ENCODE data around the gene SLC23A2. TPM values are rescaled to one million over a fixed set of nuclear protein-coding genes. Genes with fewer than 3 reads are reported as not detected.

The SLC23A2 gene
- total RNA-seq, 2 experiments from 2014 or later: 16.0 to 16.2 TPM

- Mint-ChIP-seq H3K4me3 (no peak overlapping the region), H3K4me1 (ENCODE audit: low read depth) (peaks cover 6% of the 10 kb centered on the region), H3K27me3 (no peaks in the 10 kb centered on the region), H3K36me3 (ENCODE audit: low read depth) (peaks cover 12% of the 10 kb centered on the region), H3K27ac (no peak overlapping the region), H3K9me3 (no peaks in the 10 kb centered on the region)
- CTCF ChIA-PET: interaction anchor here (0.6 to 0.9 kb wide), 2 partner anchors 10 to 12 kb away, joined by 3 read pairs; no protein-coding TSS in a partner anchor
- DNase-seq (peak; percentile 34), ATAC-seq (peak; percentile 74)
- POLR2A ChIA-PET: no interaction called here
- no peak for TF ChIP-seq CTCF (IDR thresholded peaks at IDR 0.05)
- intact Hi-C loops (cut with micrococcal nuclease): no loop called here
Observed at GRCh38 chr20:4896971-4897497, 104.3 kb downstream of the SLC23A2 start.

GRCh38 chr20:4896119-4896702 lies 105.1 kb downstream of the SLC23A2 start:
- TF ChIP-seq CTCF (IDR thresholded peaks at IDR 0.05): no peak
- Mint-ChIP-seq H3K9me3 (no peaks in the 10 kb centered on the region), H3K4me3 (no peak overlapping the region), H3K4me1 (ENCODE audit: low read depth) (peaks cover 6% of the 10 kb centered on the region), H3K27ac (no peak overlapping the region), H3K36me3 (ENCODE audit: low read depth) (peaks cover 7% of the 10 kb centered on the region), H3K27me3 (no peaks in the 10 kb centered on the region)
- ChIA-PET POLR2A (no interaction called here), CTCF (interaction anchor here (0.9 kb wide), 1 partner anchor 11 kb away, joined by 3 read pairs; no protein-coding TSS in a partner anchor)
- no peak for DNase-seq
- ATAC-seq: no peak
- intact Hi-C loops (cut with micrococcal nuclease): no loop called here

GRCh38 chr20:4894981-4895381 lies 106.3 kb downstream of the SLC23A2 start:
- CTCF ChIA-PET: no interaction called here
- intact Hi-C loops (cut with micrococcal nuclease): no loop called here

GRCh38 chr20:4894409-4894808 lies 106.9 kb downstream of the SLC23A2 start:
- H3K36me3 Mint-ChIP-seq (ENCODE audit: low read depth): peaks cover 6% of the 10 kb centered on the region
- intact Hi-C loops (cut with micrococcal nuclease): no loop called here

More at GRCh38 chr20:4894981-4895381, 106.3 kb downstream of the SLC23A2 start:
- DNase-seq: no peak
- Mint-ChIP-seq H3K4me3 (no peak overlapping the region), H3K9me3 (no peaks in the 10 kb centered on the region), H3K27ac (peak overlapping the region; percentile 30), H3K27me3 (no peaks in the 10 kb centered on the region), H3K4me1 (ENCODE audit: low read depth) (peaks cover 6% of the 10 kb centered on the region), H3K36me3 (ENCODE audit: low read depth) (peaks cover 6% of the 10 kb centered on the region)
- no peak for TF ChIP-seq CTCF (IDR thresholded peaks at IDR 0.05)
- ATAC-seq: no peak
- POLR2A ChIA-PET: no interaction called here

More at GRCh38 chr20:4894409-4894808, 106.9 kb downstream of the SLC23A2 start:
- ChIA-PET POLR2A (no interaction called here), CTCF (no interaction called here)
- peak overlapping the region; percentile 30 for H3K27ac Mint-ChIP-seq
- no peak for DNase-seq
- no peak for TF ChIP-seq CTCF (IDR thresholded peaks at IDR 0.05)
- H3K4me3 Mint-ChIP-seq: no peak overlapping the region
- H3K4me1 Mint-ChIP-seq (ENCODE audit: low read depth): peaks cover 6% of the 10 kb centered on the region
- H3K9me3 Mint-ChIP-seq: no peaks in the 10 kb centered on the region
- no peak for ATAC-seq
- no peaks in the 10 kb centered on the region for H3K27me3 Mint-ChIP-seq
